NCI-H2029 treated with DMSO at 0.1 percent for 48 hours (cell line): Measurements from ENCODE around the gene FAM131A.
A peak's percentile ranks its signal among the peaks of the same experiment; 100 is the strongest.

Experiments used
- DNase-seq: peaks from one replicate; lab custom pipeline; 2025; lab: John Stamatoyannopoulos, UW

Gene FAM131A

GRCh38 chr3:184358124-184358767 lies 20.8 kb downstream of the FAM131A start:
- DNase-seq, result no peak

- no peak for DNase-seq
These were observed 21.5 kb downstream of the FAM131A start for GRCh38 chr3:184358921-184359350.

- no peak for DNase-seq
These were observed 22.2 kb downstream of the FAM131A start for GRCh38 chr3:184359610-184360009.

- no peak for DNase-seq
These were observed 22.9 kb downstream of the FAM131A start for GRCh38 chr3:184360070-184360928.

GRCh38 chr3:184360929-184361531 lies 23.6 kb downstream of the FAM131A start:
- no peak for DNase-seq

- DNase-seq, result no peak
These were observed 24.1 kb downstream of the FAM131A start, which contains the start of the genes CLCN2 and POLR2H for GRCh38 chr3:184361532-184361931. Gene CLCN2, minus strand, starts transcription at chr3:184361605. Its CDS starts 126 bp downstream, at chr3:184361479. Gene POLR2H, plus strand, starts transcription at chr3:184361710. Its CDS starts 1,783 bp downstream, at chr3:184363493.

GRCh38 chr3:184361932-184362667 lies 24.7 kb downstream of the FAM131A start:
- DNase-seq, result peak; percentile 79

GRCh38 chr3:184362668-184363546 lies 25.5 kb downstream of the FAM131A start:
- peak; percentile 88 for DNase-seq

GRCh38 chr3:184366619-184367289 lies 29.4 kb downstream of the FAM131A start:
- no peak for DNase-seq

- no peak for DNase-seq
These were observed 30.7 kb downstream of the FAM131A start for GRCh38 chr3:184368116-184368515.

- no peak for DNase-seq
These were observed 31.3 kb downstream of the FAM131A start for GRCh38 chr3:184368586-184369183.

- peak; percentile 83 for DNase-seq
These were observed 34.2 kb downstream of the FAM131A start for GRCh38 chr3:184371570-184372018.

GRCh38 chr3:184372296-184372821 lies 35.0 kb downstream of the FAM131A start:
- no peak for DNase-seq

- no peak for DNase-seq
These were observed 35.5 kb downstream of the FAM131A start for GRCh38 chr3:184372911-184373310.

- DNase-seq, result no peak
These were observed 36.0 kb downstream of the FAM131A start for GRCh38 chr3:184373422-184373821.

- DNase-seq, result no peak
These were observed 38.5 kb downstream of the FAM131A start for GRCh38 chr3:184375747-184376461.

- DNase-seq, result no peak
These were observed 40.0 kb downstream of the FAM131A start for GRCh38 chr3:184377374-184377773.

GRCh38 chr3:184377882-184378445 lies 40.6 kb downstream of the FAM131A start, which contains the start of gene THPO:
Gene THPO, minus strand, starts transcription at chr3:184378207. Its CDS starts 1,948 bp downstream, at chr3:184376259.
- no peak for DNase-seq
